H9 (cell line): ENCODE measurements around the gene PCYT1B. TPM values are rescaled to one million over a fixed set of nuclear protein-coding genes. Genes with fewer than 3 reads are reported as not detected.
A peak's percentile ranks its signal among the peaks of the same experiment; 100 is the strongest.

Experiments used
- DNase-seq: peaks from one replicate; pipeline ENCODE4 v3.0.0-alpha.2; 2017
- H2AFZ ChIP-seq: one replicate; pipeline ENCODE4 v1.6.1; 2013; ENCODE audit warnings: mild to moderate bottlenecking, low read length, control low read depth, moderate library complexity
- H2AK5ac ChIP-seq: 2 replicates; pipeline ENCODE4 v1.6.1; 2013; ENCODE audit warnings: low read length, control low read depth, mixed read lengths; ENCODE audit not compliant: insufficient read length
- H2BK120ac ChIP-seq: one replicate; pipeline ENCODE4 v1.6.1; 2013; ENCODE audit warnings: low read depth, mild to moderate bottlenecking, low read length, control low read depth, inconsistent platforms; ENCODE audit not compliant: poor library complexity, severe bottlenecking
- H2BK12ac ChIP-seq: 2 replicates; pipeline ENCODE4 v1.6.1; 2013; ENCODE audit warnings: low read length, control low read depth, mixed read lengths, low read depth; ENCODE audit not compliant: insufficient read length
- H2BK15ac ChIP-seq: 2 replicates; pipeline ENCODE4 v1.6.1; 2013; ENCODE audit warnings: low read depth, low read length, control low read depth
- H2BK20ac ChIP-seq: one replicate; pipeline ENCODE4 v1.6.1; 2013; ENCODE audit warnings: low read depth, mild to moderate bottlenecking, low read length, control low read depth, inconsistent platforms; ENCODE audit not compliant: poor library complexity, severe bottlenecking
- H2BK5ac ChIP-seq: 2 replicates; pipeline ENCODE4 v1.6.1; 2013; ENCODE audit warnings: low read length, control low read depth, mixed read lengths; ENCODE audit not compliant: insufficient read length
- H3K14ac ChIP-seq: 2 replicates; pipeline ENCODE4 v1.6.1; 2013; ENCODE audit warnings: low read length, control low read depth; ENCODE audit not compliant: insufficient read depth
- H3K18ac ChIP-seq: 2 replicates; pipeline ENCODE4 v1.6.1; 2013; ENCODE audit warnings: low read depth, mild to moderate bottlenecking, mixed read lengths, low read length, control low read depth; ENCODE audit not compliant: insufficient read length
- H3K23ac ChIP-seq: 2 replicates; pipeline ENCODE4 v1.6.1; 2013; ENCODE audit warnings: low read length, control low read depth, mixed read lengths, low read depth; ENCODE audit not compliant: insufficient read length
- H3K23me2 ChIP-seq: 2 replicates; pipeline ENCODE4 v1.6.1; 2013; ENCODE audit warnings: low read depth, mild to moderate bottlenecking, mixed read lengths, low read length, control low read depth; ENCODE audit not compliant: insufficient read length, poor library complexity, severe bottlenecking
- H3K27ac ChIP-seq: 2 replicates; pipeline ENCODE4 v1.5.1; 2013; ENCODE audit warnings: low read length, control low read depth, mixed read lengths, low read depth; ENCODE audit not compliant: insufficient read length
- H3K27me3 ChIP-seq: 2 replicates; pipeline ENCODE4 v1.6.1; 2013; ENCODE audit warnings: low read length, control low read depth, inconsistent platforms; ENCODE audit not compliant: insufficient read depth
- H3K4ac ChIP-seq: 2 replicates; pipeline ENCODE4 v1.6.1; 2013; ENCODE audit warnings: low read depth, mild to moderate bottlenecking, control low read depth, inconsistent platforms, low read length, moderate library complexity
- H3K4me1 ChIP-seq: 2 replicates; pipeline ENCODE4 v1.6.1; 2013; ENCODE audit warnings: low read length, control low read depth, inconsistent platforms; ENCODE audit not compliant: insufficient read depth
- H3K4me2 ChIP-seq: 2 replicates; pipeline ENCODE4 v1.6.1; 2013; ENCODE audit warnings: low read length, control low read depth, mixed read lengths; ENCODE audit not compliant: insufficient read length, insufficient read depth
- H3K56ac ChIP-seq: 2 replicates; pipeline ENCODE4 v1.6.1; 2013; ENCODE audit warnings: low read depth, mild to moderate bottlenecking, mixed read lengths, low read length, control low read depth; ENCODE audit not compliant: insufficient read length
- H3K79me1 ChIP-seq: 2 replicates; pipeline ENCODE4 v1.6.1; 2013; ENCODE audit warnings: low read depth, mild to moderate bottlenecking, moderate library complexity, low read length, control low read depth, inconsistent platforms; ENCODE audit not compliant: insufficient read depth, poor library complexity, severe bottlenecking
- H3K79me2 ChIP-seq: 2 replicates; pipeline ENCODE4 v1.6.1; 2013; ENCODE audit warnings: low read length, control low read depth, inconsistent platforms; ENCODE audit not compliant: insufficient read depth
- H3K9ac ChIP-seq: 2 replicates; pipeline ENCODE4 v1.6.1; 2013; ENCODE audit warnings: low read length, control low read depth, mixed read lengths; ENCODE audit not compliant: insufficient read length; ENCODE audit errors: extremely low read depth
- H3K9me3 ChIP-seq: one replicate; pipeline ENCODE4 v1.6.1; 2013; ENCODE audit warnings: low read depth, low read length, inconsistent platforms; ENCODE audit not compliant: control insufficient read depth
- H3T11ph ChIP-seq: one replicate; pipeline ENCODE4 v1.6.1; 2013; ENCODE audit warnings: mild to moderate bottlenecking, low read length, control low read depth, inconsistent platforms
- H4K20me1 ChIP-seq: one replicate; pipeline ENCODE4 v1.6.1; 2013; ENCODE audit not compliant: control insufficient read depth, insufficient read length, insufficient read depth
- H4K5ac ChIP-seq: 2 replicates; pipeline ENCODE4 v1.6.1; 2013; ENCODE audit warnings: low read depth, mild to moderate bottlenecking, mixed read lengths, low read length, control low read depth; ENCODE audit not compliant: insufficient read length
- H4K8ac ChIP-seq: replicated peaks from 2 replicates; pipeline ENCODE4 v1.6.1; 2013; ENCODE audit warnings: low read length, control low read depth, mixed read lengths, low read depth; ENCODE audit not compliant: insufficient read length
- H4K91ac ChIP-seq: 2 replicates; pipeline ENCODE4 v1.6.1; 2013; ENCODE audit warnings: low read depth, mild to moderate bottlenecking, moderate library complexity, mixed read lengths, low read length, control low read depth; ENCODE audit not compliant: insufficient read length
- H3K27ac Mint-ChIP-seq, 3 experiments: 2 replicates in 2 of 3; 3 replicates in 1 of 3; pipeline ENCODE4 v1.8.0; 2020 to 2021; ENCODE audit warnings: mixed read lengths in 3 of 3, mild to moderate bottlenecking in 1 of 3, moderate library complexity in 1 of 3
- H3K27me3 Mint-ChIP-seq: 2 replicates; pipeline ENCODE4 v1.8.0; 2021; ENCODE audit warnings: low read depth, mild to moderate bottlenecking, moderate library complexity, mixed read lengths
- H3K36me3 Mint-ChIP-seq, 3 experiments: 2 replicates in 2 of 3; 3 replicates in 1 of 3; pipeline ENCODE4 v1.8.0; 2020 to 2021; ENCODE audit warnings: low read depth in 3 of 3, mixed read lengths in 3 of 3; ENCODE audit not compliant: insufficient read depth in 1 of 3
- H3K4me1 Mint-ChIP-seq, 2 experiments: 2 replicates each; pipeline ENCODE4 v1.8.0; 2020; ENCODE audit warnings: mixed read lengths in 2 of 2
- H3K4me3 Mint-ChIP-seq, 2 experiments: 2 replicates in 1 of 2; 3 replicates in 1 of 2; pipeline ENCODE4 v1.8.0; 2020 to 2021; ENCODE audit warnings: mild to moderate bottlenecking in 2 of 2, mixed read lengths in 2 of 2, moderate library complexity in 1 of 2
- H3K9me3 Mint-ChIP-seq, 2 experiments: 2 replicates in 1 of 2; 3 replicates in 1 of 2; pipeline ENCODE4 v1.8.0; 2020; ENCODE audit warnings: mild to moderate bottlenecking in 2 of 2, mixed read lengths in 2 of 2, moderate library complexity in 1 of 2
- WGBS: extraction: QIAGEN DNeasy Blood & Tissue Kit; methylation state at CpG from one replicate; pipeline ENCODE4 v1.1.7; 2013; ENCODE audit warnings: missing lambda C conversion rate, low lambda C conversion rate, mixed read lengths; ENCODE audit not compliant: insufficient read length; ENCODE audit errors: extremely low coverage; 5-methylcytosine and 5-hydroxymethylcytosine counted together
- total RNA-seq: library from RNA; stranded (reverse); gene quantifications from 2 replicates; pipeline ENCODE4 v1.2.1, GENCODE V29; 2021
- TF ChIP-seq, protein P1 (sequence below): fragments of 200-600 bp; sonication (generic); conservative IDR thresholded peaks from 3 replicates; pipeline ENCODE4 v1.8.0; 2021; ENCODE audit warnings: antibody characterized with exemption, mild to moderate bottlenecking

The PCYT1B gene
- total RNA-seq, 1 experiment from 2014 or later = 29.1 TPM

DNA sequence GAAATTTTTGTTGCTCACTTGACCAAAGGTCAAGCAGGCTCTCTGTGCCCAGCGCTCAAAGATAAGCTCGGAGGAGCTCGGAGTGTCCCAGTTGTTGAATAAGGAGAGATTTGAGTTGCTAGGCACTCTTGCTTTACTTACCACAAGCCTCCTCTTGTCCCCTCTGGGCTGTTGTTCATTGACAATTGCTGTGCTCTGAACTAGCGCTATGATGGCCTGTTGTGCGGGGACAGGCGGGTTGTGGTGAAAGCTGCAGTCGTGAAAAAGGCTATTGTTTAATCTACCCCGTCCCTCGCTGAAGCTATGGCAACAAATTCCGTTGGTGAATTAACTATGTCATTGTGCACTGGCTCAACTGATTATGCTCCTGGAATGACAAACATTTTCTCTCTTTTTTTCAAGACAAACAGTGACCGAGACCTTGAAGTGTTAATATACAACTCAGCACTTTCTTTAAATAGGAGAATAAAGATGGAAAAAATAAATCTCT, 25.6 kb upstream of the PCYT1B start:
- Histone ChIP-seq H3K27me3 (no peaks in the 10 kb centered on the region), H2BK5ac (no peak overlapping the region), H3K4me2 (no peak overlapping the region), H2BK20ac (no peak overlapping the region), H3K79me1 (no peaks in the 10 kb centered on the region), H2BK120ac (no peak overlapping the region), H3K4ac (no peak overlapping the region), H2AFZ (peak overlapping the region; percentile 34), H3K9me3 (no peaks in the 10 kb centered on the region), H3K27ac (no peak overlapping the region), H3K56ac (no peak overlapping the region), H4K91ac (no peak overlapping the region), H2BK12ac (no peak overlapping the region), H3K23me2 (no peaks in the 10 kb centered on the region), H3K4me1 (peaks cover 3% of the 10 kb centered on the region; the same call in 1 of the 2 replicates), H3K23ac (no peak overlapping the region), H3T11ph (no peak overlapping the region), H3K14ac (peak overlapping the region; percentile 81), H3K79me2 (no peaks in the 10 kb centered on the region), H4K20me1 (no peaks in the 10 kb centered on the region), H3K18ac (no peak overlapping the region), H3K9ac (no peak overlapping the region), H4K8ac (no peak overlapping the region), H4K5ac (no peak overlapping the region), H2BK15ac (no peak overlapping the region), H2AK5ac (no peak overlapping the region)
- Mint-ChIP-seq H3K4me1 (peaks cover 21 to 33% of the 10 kb centered on the region in 2 experiments), H3K4me3 (no peak overlapping the region), H3K27ac (peak overlapping the region in 2 of 3 experiments; percentile 18 to 58; a peak in 3 of 7 replicates), H3K36me3 (no peaks in the 10 kb centered on the region), H3K27me3 (no peaks in the 10 kb centered on the region), H3K9me3 (no peaks in the 10 kb centered on the region)
- TF ChIP-seq, protein P1, sequence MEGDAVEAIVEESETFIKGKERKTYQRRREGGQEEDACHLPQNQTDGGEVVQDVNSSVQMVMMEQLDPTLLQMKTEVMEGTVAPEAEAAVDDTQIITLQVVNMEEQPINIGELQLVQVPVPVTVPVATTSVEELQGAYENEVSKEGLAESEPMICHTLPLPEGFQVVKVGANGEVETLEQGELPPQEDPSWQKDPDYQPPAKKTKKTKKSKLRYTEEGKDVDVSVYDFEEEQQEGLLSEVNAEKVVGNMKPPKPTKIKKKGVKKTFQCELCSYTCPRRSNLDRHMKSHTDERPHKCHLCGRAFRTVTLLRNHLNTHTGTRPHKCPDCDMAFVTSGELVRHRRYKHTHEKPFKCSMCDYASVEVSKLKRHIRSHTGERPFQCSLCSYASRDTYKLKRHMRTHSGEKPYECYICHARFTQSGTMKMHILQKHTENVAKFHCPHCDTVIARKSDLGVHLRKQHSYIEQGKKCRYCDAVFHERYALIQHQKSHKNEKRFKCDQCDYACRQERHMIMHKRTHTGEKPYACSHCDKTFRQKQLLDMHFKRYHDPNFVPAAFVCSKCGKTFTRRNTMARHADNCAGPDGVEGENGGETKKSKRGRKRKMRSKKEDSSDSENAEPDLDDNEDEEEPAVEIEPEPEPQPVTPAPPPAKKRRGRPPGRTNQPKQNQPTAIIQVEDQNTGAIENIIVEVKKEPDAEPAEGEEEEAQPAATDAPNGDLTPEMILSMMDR = no peak
- WGBS = no CpG with 5 or more reads among the region's 11 CpGs
- no peak for DNase-seq
